Left ventricle myocardium inferior (tissue), 1 donor: ENCODE data around the gene PIK3R3. TPM values are rescaled to one million over a fixed set of nuclear protein-coding genes. Genes with fewer than 3 reads are reported as not detected.
A peak's percentile ranks its signal among the peaks of the same experiment; 100 is the strongest.

ENCODE experiments used
- DNase-seq: peaks from one replicate; pipeline ENCODE4 v3.0.0-alpha.2; 2020
- H3K27ac ChIP-seq: fragments of 200-600 bp; replicated peaks from 2 replicates; pipeline ENCODE4 v1.8.0; 2021
- H3K27me3 ChIP-seq: fragments of 200-600 bp; 2 replicates; pipeline ENCODE4 v1.8.0; 2021; ENCODE audit warnings: low read depth
- H3K36me3 ChIP-seq: fragments of 200-600 bp; 2 replicates; pipeline ENCODE4 v1.8.0; 2021
- H3K4me1 ChIP-seq: fragments of 200-600 bp; 2 replicates; pipeline ENCODE4 v1.8.0; 2021
- H3K4me3 ChIP-seq: fragments of 200-600 bp; 2 replicates; pipeline ENCODE4 v1.8.0; 2021; ENCODE audit warnings: mild to moderate bottlenecking, moderate library complexity
- H3K9me3 ChIP-seq: fragments of 200-600 bp; replicated peaks from 2 replicates; pipeline ENCODE4 v1.8.0; 2021
- intact Hi-C: fragments of 100-400 bp; cut with micrococcal nuclease; formaldehyde crosslinking; loops from one replicate; pipeline ENCODE4 v1.11.0; 2022
- total RNA-seq: library from RNA; stranded (reverse); fragmentation: NEBNext Ultra II Directional; extraction: Animal tissue kit (Norgen Biotek cat#: 25700); gene quantifications from one replicate; pipeline ENCODE4 v1.2.1, GENCODE V29; 2021
- TF ChIP-seq, protein P1 (sequence below): fragments of 200-600 bp; IDR thresholded peaks from 2 replicates; pipeline ENCODE4 v1.8.0; 2021; ENCODE audit warnings: antibody characterized with exemption, mild to moderate bottlenecking, borderline replicate concordance
- donor health status: DM: no; HTN: yes; CAD: no; lungs with severe emphysema.

The PIK3R3 gene
- total RNA-seq, 1 donor from 2014 or later = 32.7 TPM

DNA sequence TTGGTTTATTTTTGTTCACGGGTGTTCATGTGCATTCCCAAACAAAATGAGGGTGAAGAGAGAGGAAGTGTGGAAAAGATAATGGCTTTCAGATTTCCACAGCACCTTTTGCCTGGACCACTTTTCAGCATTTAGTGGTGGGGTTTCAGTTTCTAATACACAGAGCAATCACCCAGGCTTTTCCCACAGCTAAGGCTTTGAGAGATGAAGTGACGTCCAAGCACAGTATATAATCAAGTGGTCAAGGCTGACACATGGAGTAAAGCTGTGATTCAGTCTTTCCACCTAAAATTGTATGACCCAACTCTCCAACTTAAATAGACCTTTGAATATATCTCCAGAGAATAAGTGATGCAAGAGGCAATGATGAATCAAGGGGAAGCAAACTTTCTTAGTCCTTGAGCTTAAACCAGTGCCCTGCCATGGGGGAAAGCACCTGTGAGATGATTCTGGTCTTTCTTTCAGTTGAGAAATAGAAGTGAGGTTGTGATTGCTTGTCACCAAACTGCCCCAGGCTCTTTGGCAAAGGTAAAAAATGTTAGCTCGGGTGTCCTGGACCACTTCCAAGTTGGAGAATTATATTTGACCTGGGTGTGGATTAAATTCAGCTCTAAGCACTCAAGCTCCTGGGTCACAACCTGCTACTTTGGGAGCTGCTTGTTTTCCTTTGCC, 2.4 kb upstream of the PIK3R3 start:
- Histone ChIP-seq H3K27ac (peak overlapping the region; percentile 97), H3K27me3 (peaks cover 13% of the 10 kb centered on the region), H3K36me3 (no peaks in the 10 kb centered on the region), H3K4me3 (peak overlapping the region; percentile 13), H3K4me1 (peaks cover 70% of the 10 kb centered on the region), H3K9me3 (no peaks in the 10 kb centered on the region)
- DNase-seq = no peak
- intact Hi-C loops = loop anchor here (5.0 kb wide), 1 partner anchor 38 kb away; no protein-coding TSS in a partner anchor
- TF ChIP-seq, protein P1, sequence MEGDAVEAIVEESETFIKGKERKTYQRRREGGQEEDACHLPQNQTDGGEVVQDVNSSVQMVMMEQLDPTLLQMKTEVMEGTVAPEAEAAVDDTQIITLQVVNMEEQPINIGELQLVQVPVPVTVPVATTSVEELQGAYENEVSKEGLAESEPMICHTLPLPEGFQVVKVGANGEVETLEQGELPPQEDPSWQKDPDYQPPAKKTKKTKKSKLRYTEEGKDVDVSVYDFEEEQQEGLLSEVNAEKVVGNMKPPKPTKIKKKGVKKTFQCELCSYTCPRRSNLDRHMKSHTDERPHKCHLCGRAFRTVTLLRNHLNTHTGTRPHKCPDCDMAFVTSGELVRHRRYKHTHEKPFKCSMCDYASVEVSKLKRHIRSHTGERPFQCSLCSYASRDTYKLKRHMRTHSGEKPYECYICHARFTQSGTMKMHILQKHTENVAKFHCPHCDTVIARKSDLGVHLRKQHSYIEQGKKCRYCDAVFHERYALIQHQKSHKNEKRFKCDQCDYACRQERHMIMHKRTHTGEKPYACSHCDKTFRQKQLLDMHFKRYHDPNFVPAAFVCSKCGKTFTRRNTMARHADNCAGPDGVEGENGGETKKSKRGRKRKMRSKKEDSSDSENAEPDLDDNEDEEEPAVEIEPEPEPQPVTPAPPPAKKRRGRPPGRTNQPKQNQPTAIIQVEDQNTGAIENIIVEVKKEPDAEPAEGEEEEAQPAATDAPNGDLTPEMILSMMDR = no peak

DNA sequence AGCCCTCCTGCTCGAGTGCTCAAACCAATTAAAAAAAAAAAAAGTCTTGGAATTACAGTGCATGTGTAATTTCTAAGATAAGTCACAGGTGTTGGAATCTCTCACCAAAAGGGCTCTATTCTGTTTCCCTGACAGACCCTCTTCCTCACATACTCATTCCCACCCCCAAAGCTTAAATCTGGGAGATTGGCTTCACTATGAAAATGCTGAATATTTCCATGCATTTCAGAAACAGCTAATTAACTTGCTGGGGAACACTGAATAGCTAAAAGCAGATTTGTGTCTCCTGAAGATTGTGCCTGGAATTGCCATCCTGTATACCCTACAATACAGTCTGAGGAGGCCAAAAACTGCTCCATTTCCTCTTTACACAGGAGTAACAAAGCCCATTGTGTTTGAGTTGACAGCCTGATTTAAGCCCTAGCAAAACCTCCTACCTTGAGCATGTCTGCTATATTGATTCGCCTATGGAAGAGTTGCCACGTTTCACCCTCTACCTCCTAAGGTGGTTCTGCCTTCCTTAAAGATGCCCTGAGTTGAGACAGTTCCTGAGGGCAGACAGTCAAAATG, 1.4 kb upstream of the PIK3R3 start:
- DNase-seq = no peak
- no peaks in the 10 kb centered on the region for H3K9me3 ChIP-seq
- intact Hi-C loops = loop anchor here (5.0 kb wide), 1 partner anchor 38 kb away; no protein-coding TSS in a partner anchor
- peak overlapping the region; percentile 84 for H3K4me3 ChIP-seq
- peaks cover 16% of the 10 kb centered on the region for H3K27me3 ChIP-seq
- peak overlapping the region; percentile 97 for H3K27ac ChIP-seq
- H3K36me3 ChIP-seq = no peaks in the 10 kb centered on the region
- peaks cover 79% of the 10 kb centered on the region for H3K4me1 ChIP-seq
- TF ChIP-seq, protein P1 = no peak

DNA sequence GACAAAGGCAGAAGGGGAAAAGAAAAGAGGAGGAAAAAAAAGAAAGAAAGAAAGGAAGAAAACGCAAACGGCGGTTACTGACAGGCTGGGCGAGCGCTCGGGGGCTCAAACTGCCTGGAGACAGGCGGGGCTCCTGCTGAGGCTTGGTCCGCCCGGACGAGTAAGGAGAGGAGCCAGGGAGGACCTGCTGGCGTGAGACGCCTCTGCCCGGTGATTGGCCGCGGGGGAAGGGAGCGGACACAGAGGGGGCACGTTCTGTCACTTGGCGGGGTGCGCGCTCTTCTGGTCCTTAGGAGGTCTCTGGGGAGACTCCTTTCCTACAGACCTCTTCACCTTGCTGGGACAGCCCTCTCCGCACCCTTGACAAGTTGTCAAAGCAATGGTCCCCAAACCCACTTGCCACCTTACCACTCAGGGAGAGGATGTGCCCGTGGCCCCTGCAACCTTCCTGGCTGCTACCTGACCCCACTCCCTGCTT, 791 bp upstream of the PIK3R3 start:
- peaks cover 86% of the 10 kb centered on the region for H3K4me1 ChIP-seq
- H3K36me3 ChIP-seq = no peaks in the 10 kb centered on the region
- TF ChIP-seq, protein P1 = no peak
- H3K9me3 ChIP-seq = no peaks in the 10 kb centered on the region
- H3K27me3 ChIP-seq = peaks cover 16% of the 10 kb centered on the region
- peak; percentile 68 for DNase-seq
- peak overlapping the region; percentile 84 for H3K4me3 ChIP-seq
- intact Hi-C loops = loop anchor here (5.0 kb wide), 1 partner anchor 39 kb away; no protein-coding TSS in a partner anchor
- peak overlapping the region; percentile 97 for H3K27ac ChIP-seq

GRCh38 chr1:46131712-46132528, 509 bp downstream of the PIK3R3 start:
- H3K4me1 ChIP-seq = peaks cover 87% of the 10 kb centered on the region
- H3K4me3 ChIP-seq = peak overlapping the region; percentile 84
- H3K9me3 ChIP-seq = no peaks in the 10 kb centered on the region
- DNase-seq = no peak
- peaks cover 16% of the 10 kb centered on the region for H3K27me3 ChIP-seq
- H3K27ac ChIP-seq = peak overlapping the region; percentile 97
- H3K36me3 ChIP-seq = no peaks in the 10 kb centered on the region
- TF ChIP-seq, protein P1 = no peak
- intact Hi-C loops = loop anchor here (5.0 kb wide), 1 partner anchor 40 kb away; no protein-coding TSS in a partner anchor

GRCh38 chr1:46131093-46131492, 1.3 kb downstream of the PIK3R3 start:
- TF ChIP-seq, protein P1 = no peak
- intact Hi-C loops = loop anchor here (5.0 kb wide), 1 partner anchor 41 kb away; no protein-coding TSS in a partner anchor
- Histone ChIP-seq H3K27me3 (peaks cover 16% of the 10 kb centered on the region), H3K36me3 (no peaks in the 10 kb centered on the region), H3K4me3 (peak overlapping the region; percentile 84), H3K9me3 (no peaks in the 10 kb centered on the region), H3K4me1 (peaks cover 82% of the 10 kb centered on the region), H3K27ac (peak overlapping the region; percentile 97)
- DNase-seq = no peak
